ENCODE data around the gene ALK.

GRCh38 chr2:29586919-29587318 lies 334.5 kb downstream of the ALK start:
- TF ChIP-seq CTCF (conservative IDR thresholded peaks at IDR 0.05) (no peak), ZFX (IDR thresholded peaks at IDR 0.05) (no peak)
